AG09309 (cell line): ENCODE results near the gene TYW5.
A peak's percentile ranks its signal among the peaks of the same experiment; 100 is the strongest.

ENCODE experiments used
- DNase-seq: peaks from one replicate; pipeline ENCODE4 v3.0.0-alpha.2; 2010; ENCODE audit warnings: low read depth
- H3K4me3 ChIP-seq: 2 replicates; pipeline ENCODE4 v1.5.1; 2011; ENCODE audit warnings: mild to moderate bottlenecking, low read depth, low read length, moderate library complexity; ENCODE audit not compliant: control insufficient read depth
- TF ChIP-seq, protein P1 (sequence below): IDR thresholded peaks from 2 replicates; pipeline ENCODE4 v1.5.1; 2011; ENCODE audit warnings: mild to moderate bottlenecking, low read depth, low read length, inconsistent platforms; ENCODE audit not compliant: insufficient read depth, control insufficient read depth; ENCODE audit errors: missing control alignments

TYW5 gene

GRCh38 chr2:199962203-199962602 lies 6.9 kb upstream of the TYW5 start:
- TF ChIP-seq, protein P1, sequence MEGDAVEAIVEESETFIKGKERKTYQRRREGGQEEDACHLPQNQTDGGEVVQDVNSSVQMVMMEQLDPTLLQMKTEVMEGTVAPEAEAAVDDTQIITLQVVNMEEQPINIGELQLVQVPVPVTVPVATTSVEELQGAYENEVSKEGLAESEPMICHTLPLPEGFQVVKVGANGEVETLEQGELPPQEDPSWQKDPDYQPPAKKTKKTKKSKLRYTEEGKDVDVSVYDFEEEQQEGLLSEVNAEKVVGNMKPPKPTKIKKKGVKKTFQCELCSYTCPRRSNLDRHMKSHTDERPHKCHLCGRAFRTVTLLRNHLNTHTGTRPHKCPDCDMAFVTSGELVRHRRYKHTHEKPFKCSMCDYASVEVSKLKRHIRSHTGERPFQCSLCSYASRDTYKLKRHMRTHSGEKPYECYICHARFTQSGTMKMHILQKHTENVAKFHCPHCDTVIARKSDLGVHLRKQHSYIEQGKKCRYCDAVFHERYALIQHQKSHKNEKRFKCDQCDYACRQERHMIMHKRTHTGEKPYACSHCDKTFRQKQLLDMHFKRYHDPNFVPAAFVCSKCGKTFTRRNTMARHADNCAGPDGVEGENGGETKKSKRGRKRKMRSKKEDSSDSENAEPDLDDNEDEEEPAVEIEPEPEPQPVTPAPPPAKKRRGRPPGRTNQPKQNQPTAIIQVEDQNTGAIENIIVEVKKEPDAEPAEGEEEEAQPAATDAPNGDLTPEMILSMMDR, result no peak
- no peak overlapping the region for H3K4me3 ChIP-seq
- DNase-seq, result no peak

GRCh38 chr2:199958014-199958413 lies 2.7 kb upstream of the TYW5 start:
- H3K4me3 ChIP-seq, result no peak overlapping the region
- DNase-seq, result no peak
- TF ChIP-seq, protein P1, result no peak

DNA sequence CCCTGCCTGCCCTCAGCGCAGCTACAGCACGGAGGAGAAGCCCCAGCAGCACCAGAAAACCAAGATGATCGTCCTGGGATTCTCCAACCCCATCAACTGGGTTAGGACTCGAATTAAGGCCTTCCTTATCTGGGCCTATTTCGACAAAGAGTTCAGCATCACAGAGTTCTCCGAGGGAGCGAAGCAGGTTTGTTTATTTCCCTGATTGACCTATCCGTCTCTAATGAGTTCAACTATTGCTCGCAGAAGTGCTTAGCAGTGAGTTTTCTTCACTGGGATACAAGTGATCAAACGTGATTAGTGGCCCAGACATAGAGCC lies 730 bp upstream of the TYW5 start:
- DNase-seq, result no peak
- peak overlapping the region; percentile 90 for H3K4me3 ChIP-seq
- TF ChIP-seq, protein P1, result no peak

DNA sequence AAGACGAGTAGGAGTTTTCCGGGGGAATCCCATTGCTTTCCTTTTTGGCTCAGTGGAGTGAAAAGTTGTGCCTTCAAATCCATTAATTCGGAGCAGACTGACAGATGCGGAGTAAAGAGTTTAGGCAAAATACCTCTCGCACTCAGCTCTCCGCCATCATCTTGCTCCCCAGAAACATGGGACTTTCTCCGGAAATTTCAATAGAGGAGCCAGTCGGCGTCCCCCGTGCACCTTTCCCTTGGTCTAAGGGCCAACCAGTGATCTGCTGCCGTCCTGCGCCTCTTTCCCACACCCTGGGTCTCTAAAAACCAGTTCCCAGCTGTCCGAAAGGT lies 318 bp downstream of the TYW5 start:
- TF ChIP-seq, protein P1, result no peak
- peak overlapping the region; percentile 90 for H3K4me3 ChIP-seq
- no peak for DNase-seq

- TF ChIP-seq, protein P1, result no peak
These were observed 4.3 kb downstream of the TYW5 start for GRCh38 chr2:199951023-199951422.

GRCh38 chr2:199950396-199950795 lies 4.9 kb downstream of the TYW5 start:
- H3K4me3 ChIP-seq, result no peak overlapping the region
- TF ChIP-seq, protein P1, result no peak
- DNase-seq, result no peak

More at GRCh38 chr2:199951023-199951422, 4.3 kb downstream of the TYW5 start:
- no peak overlapping the region for H3K4me3 ChIP-seq
- DNase-seq, result no peak

DNA sequence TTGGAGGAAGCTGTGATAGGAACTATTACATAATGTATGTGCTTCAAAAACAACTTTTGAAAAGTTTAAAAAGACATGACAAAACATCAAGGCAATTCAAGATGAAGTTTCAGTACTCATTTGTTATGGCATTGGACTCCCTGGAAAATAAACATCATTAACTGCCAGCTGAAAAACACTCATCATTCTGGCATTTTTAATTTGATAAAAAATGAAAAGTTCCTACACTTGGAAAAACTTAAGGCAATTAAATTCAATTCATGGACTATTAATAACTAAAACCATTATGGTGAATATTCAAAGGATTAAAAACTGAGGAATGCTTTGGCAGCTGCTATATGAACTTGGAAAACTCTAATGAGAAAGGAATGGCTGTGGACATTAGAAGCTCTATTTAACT lies 8.5 kb downstream of the TYW5 start:
- peak; percentile 2 for DNase-seq
- TF ChIP-seq, protein P1, result no peak
- H3K4me3 ChIP-seq, result no peak overlapping the region
